Keratinocyte (primary cell): ENCODE measurements around the gene PPP2CA. TPM values are rescaled to one million over a fixed set of nuclear protein-coding genes. Genes with fewer than 3 reads are reported as not detected.

Source experiments
- DNase-seq: peaks from one replicate; pipeline ENCODE4 v3.0.0-alpha.2; 2011; ENCODE audit warnings: low read depth, missing footprints, low spot score
- FAIRE-seq: peaks from 2 replicates; lab custom pipeline; 2011; peaks lifted over from hg19 to GRCh38; lab: Jason Lieb, UNC
- H2AFZ ChIP-seq: 2 replicates; pipeline ENCODE4 v1.6.0; 2012; ENCODE audit warnings: low read length, control low read depth, inconsistent platforms; ENCODE audit not compliant: control insufficient read depth
- H3K27ac ChIP-seq: 2 replicates; pipeline ENCODE4 v1.5.1; 2011; ENCODE audit warnings: low read length; ENCODE audit not compliant: control insufficient read depth, insufficient read depth
- H3K27me3 ChIP-seq: 3 replicates; pipeline ENCODE4 v1.6.0; 2011; ENCODE audit warnings: low read length; ENCODE audit not compliant: control insufficient read depth, insufficient read depth; ENCODE audit errors: extremely low read depth
- H3K36me3 ChIP-seq, 2 experiments: 2 replicates in 1 of 2; 3 replicates in 1 of 2; pipeline ENCODE4 v1.5.1; 2011; ENCODE audit warnings: low read length in 2 of 2, mild to moderate bottlenecking in 1 of 2; ENCODE audit not compliant: control insufficient read depth in 2 of 2, insufficient read depth in 2 of 2; ENCODE audit errors: extremely low read depth in 1 of 2
- H3K4me1 ChIP-seq: 3 replicates; pipeline ENCODE4 v1.5.1; 2011; ENCODE audit warnings: low read length; ENCODE audit not compliant: control insufficient read depth, insufficient read depth; ENCODE audit errors: extremely low read depth
- H3K4me2 ChIP-seq: 3 replicates; pipeline ENCODE4 v1.6.0; 2011; ENCODE audit warnings: low read depth, low read length; ENCODE audit not compliant: control insufficient read depth, insufficient read depth; ENCODE audit errors: extremely low read depth
- H3K4me3 ChIP-seq, 3 experiments: fragments of 200-600 bp in 1 of 3; sonication (generic) in 1 of 3; 2 replicates in 2 of 3; 3 replicates in 1 of 3; pipeline ENCODE4 v1.5.1; 2011 to 2016; ENCODE audit warnings: low read length in 3 of 3, mild to moderate bottlenecking in 3 of 3, control low read depth in 2 of 3, inconsistent platforms in 1 of 3, low read depth in 1 of 3, mixed read lengths in 1 of 3, mixed run types in 1 of 3, moderate library complexity in 1 of 3; ENCODE audit not compliant: control insufficient read depth in 2 of 3, insufficient read depth in 2 of 3; ENCODE audit errors: extremely low read depth in 1 of 3
- H3K79me2 ChIP-seq: 2 replicates; pipeline ENCODE4 v1.6.0; 2012; ENCODE audit warnings: low read length; ENCODE audit not compliant: control insufficient read depth, insufficient read depth
- H3K9ac ChIP-seq: 3 replicates; pipeline ENCODE4 v1.6.0; 2011; ENCODE audit warnings: low read length; ENCODE audit not compliant: control insufficient read depth, insufficient read depth; ENCODE audit errors: extremely low read depth
- H3K9me1 ChIP-seq: 3 replicates; pipeline ENCODE4 v1.6.0; 2011; ENCODE audit warnings: low read length; ENCODE audit not compliant: control insufficient read depth, insufficient read depth; ENCODE audit errors: extremely low read depth
- H3K9me3 ChIP-seq: 2 replicates; pipeline ENCODE4 v1.5.1; 2012; ENCODE audit warnings: low read depth, low read length; ENCODE audit not compliant: control insufficient read depth
- H4K20me1 ChIP-seq: 3 replicates; pipeline ENCODE4 v1.6.0; 2011; ENCODE audit warnings: low read length; ENCODE audit not compliant: control insufficient read depth, insufficient read depth; ENCODE audit errors: extremely low read depth
- EZH2 ChIP-seq: IDR thresholded peaks from one replicate; pipeline ENCODE4 v1.6.1; 2012; ENCODE audit warnings: inconsistent platforms, mild to moderate bottlenecking, low read length, moderate library complexity
- dilution Hi-C: fragments of 300-500 bp; cut with MboI; formaldehyde crosslinking; loops from one replicate; pipeline ENCODE4 v1.7.0; 2020; ENCODE audit warnings: low sequenced_read_pairs; ENCODE audit not compliant: extremely low pct_ligation_motif_present
- polyA plus RNA-seq, 5 experiments: library from polyadenylated mRNA; depleted of rRNA in 3 of 5; stranded (reverse) in 3 of 5; stranded (forward) in 1 of 5; unstranded in 1 of 5; fragments of >200 nt; gene quantifications; 1 replicate in 1 of 5; 2 replicates in 3 of 5; 3 replicates in 1 of 5; pipeline versions ENCODE4 v1.2.1 to v1.2.3, GENCODE V29; 2011 to 2012; ENCODE audit warnings: missing spikeins in 2 of 5, low read depth in 1 of 5, low replicate concordance in 1 of 5
- TF ChIP-seq, protein P1 (sequence below), 3 experiments: IDR thresholded peaks in 1 of 3; conservative IDR thresholded peaks in 1 of 3; optimal IDR thresholded peaks in 1 of 3; 2 replicates in 2 of 3; 3 replicates in 1 of 3; pipeline versions ENCODE3 to v1.5.1; 2011; ENCODE audit warnings: low read length in 3 of 3, mild to moderate bottlenecking in 3 of 3, moderate library complexity in 2 of 3, control low read depth in 1 of 3, inconsistent platforms in 1 of 3; ENCODE audit not compliant: insufficient read depth in 2 of 3; ENCODE audit errors: extremely low read depth in 1 of 3

Gene PPP2CA
- polyA plus RNA-seq, 1 donor (not counting 4 experiments of a cell fraction or from before 2014, with no cell fraction given): 255 TPM

DNA sequence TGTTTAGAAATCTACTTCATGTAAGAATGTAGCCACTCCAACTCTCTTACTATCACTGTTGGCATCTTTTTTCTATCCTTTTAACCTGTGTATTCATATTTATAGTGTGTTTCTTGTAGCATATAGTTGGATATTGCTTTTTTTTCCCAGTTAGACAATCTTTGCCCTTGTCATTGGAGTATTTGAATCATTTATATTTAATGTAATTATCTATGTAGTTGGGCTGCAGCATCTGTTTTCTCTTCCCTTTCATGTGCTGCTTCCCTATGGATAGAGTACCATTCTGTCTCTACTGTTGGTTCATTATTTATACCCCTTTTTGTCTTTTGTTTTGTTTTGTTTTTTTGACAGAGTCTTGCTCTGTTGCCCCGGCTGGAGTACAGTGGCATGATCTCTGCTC, 45.2 kb upstream of the PPP2CA start:
- FAIRE-seq (no peak), DNase-seq (no peak)
- Histone ChIP-seq H3K4me1 (peaks cover 11% of the 10 kb centered on the region), H3K27me3 (no peaks in the 10 kb centered on the region), H3K27ac (no peak overlapping the region), H3K36me3 (no peaks in the 10 kb centered on the region), H3K4me3 (no peak overlapping the region), H3K9me1 (no peaks in the 10 kb centered on the region), H3K9me3 (no peaks in the 10 kb centered on the region), H2AFZ (no peak overlapping the region), H3K4me2 (no peak overlapping the region), H3K79me2 (no peaks in the 10 kb centered on the region), H3K9ac (no peak overlapping the region), H4K20me1 (no peaks in the 10 kb centered on the region)
- dilution Hi-C loops: no loop called here
- TF ChIP-seq, protein P1, sequence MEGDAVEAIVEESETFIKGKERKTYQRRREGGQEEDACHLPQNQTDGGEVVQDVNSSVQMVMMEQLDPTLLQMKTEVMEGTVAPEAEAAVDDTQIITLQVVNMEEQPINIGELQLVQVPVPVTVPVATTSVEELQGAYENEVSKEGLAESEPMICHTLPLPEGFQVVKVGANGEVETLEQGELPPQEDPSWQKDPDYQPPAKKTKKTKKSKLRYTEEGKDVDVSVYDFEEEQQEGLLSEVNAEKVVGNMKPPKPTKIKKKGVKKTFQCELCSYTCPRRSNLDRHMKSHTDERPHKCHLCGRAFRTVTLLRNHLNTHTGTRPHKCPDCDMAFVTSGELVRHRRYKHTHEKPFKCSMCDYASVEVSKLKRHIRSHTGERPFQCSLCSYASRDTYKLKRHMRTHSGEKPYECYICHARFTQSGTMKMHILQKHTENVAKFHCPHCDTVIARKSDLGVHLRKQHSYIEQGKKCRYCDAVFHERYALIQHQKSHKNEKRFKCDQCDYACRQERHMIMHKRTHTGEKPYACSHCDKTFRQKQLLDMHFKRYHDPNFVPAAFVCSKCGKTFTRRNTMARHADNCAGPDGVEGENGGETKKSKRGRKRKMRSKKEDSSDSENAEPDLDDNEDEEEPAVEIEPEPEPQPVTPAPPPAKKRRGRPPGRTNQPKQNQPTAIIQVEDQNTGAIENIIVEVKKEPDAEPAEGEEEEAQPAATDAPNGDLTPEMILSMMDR (optimal IDR thresholded peaks at IDR 0.05 in 1 of 3, IDR thresholded peaks at IDR 0.05 in 1 of 3, conservative IDR thresholded peaks at IDR 0.05 in 1 of 3; ENCODE audit: extremely low read depth in 1 of 3, insufficient read depth in 2 of 3, low read length in 3 of 3): no peak
- TF ChIP-seq EZH2: no peak

DNA sequence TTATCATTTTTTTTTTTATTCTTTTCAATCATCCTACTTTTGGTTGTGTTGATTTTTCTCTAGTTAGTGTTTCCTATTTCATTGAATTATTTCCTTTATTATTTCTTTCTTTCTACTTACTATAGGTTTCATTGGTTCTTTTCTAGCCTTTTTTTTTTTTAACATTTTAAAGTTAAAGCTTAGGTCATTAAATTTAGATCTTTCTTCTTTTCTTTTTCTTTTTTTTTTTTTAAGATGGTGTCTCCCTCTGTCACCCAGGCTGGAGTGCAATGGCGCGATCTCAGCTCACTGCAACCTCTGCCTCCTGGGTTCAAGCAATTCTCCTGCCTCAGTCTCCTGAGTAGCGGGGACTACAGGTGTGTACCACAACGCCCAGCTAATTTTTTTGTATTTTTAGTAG, 43.0 kb upstream of the PPP2CA start:
- dilution Hi-C loops: no loop called here
- Histone ChIP-seq H3K4me3 (no peak overlapping the region), H3K4me1 (peaks cover 6% of the 10 kb centered on the region), H3K4me2 (no peak overlapping the region), H3K9me3 (no peaks in the 10 kb centered on the region), H2AFZ (no peak overlapping the region), H3K79me2 (no peaks in the 10 kb centered on the region), H3K9me1 (no peaks in the 10 kb centered on the region), H3K27me3 (no peaks in the 10 kb centered on the region), H3K27ac (no peak overlapping the region), H4K20me1 (no peaks in the 10 kb centered on the region), H3K36me3 (no peaks in the 10 kb centered on the region), H3K9ac (no peak overlapping the region)
- no peak for DNase-seq
- no peak for FAIRE-seq
- TF ChIP-seq, protein P1 (optimal IDR thresholded peaks at IDR 0.05 in 1 of 3, IDR thresholded peaks at IDR 0.05 in 1 of 3, conservative IDR thresholded peaks at IDR 0.05 in 1 of 3; ENCODE audit: extremely low read depth in 1 of 3, insufficient read depth in 2 of 3, low read length in 3 of 3): no peak
- no peak for TF ChIP-seq EZH2
